ENCODE measurements around the gene GALNT16. TPM values are rescaled to one million over a fixed set of nuclear protein-coding genes. Genes with fewer than 3 reads are reported as not detected.
A peak's percentile ranks its signal among the peaks of the same experiment; 100 is the strongest.

Gene GALNT16
- total RNA-seq, 1 donor from 2014 or later = 12.4 TPM

GRCh38 chr14:69398053-69398817, 138.3 kb downstream of the GALNT16 start, which contains the start of the genes ERH and SLC39A9:
Gene ERH, minus strand, starts transcription at chr14:69398299. Its CDS starts 66 bp downstream, at chr14:69398233.
Gene SLC39A9, plus strand, starts transcription at chr14:69398692. Its CDS starts 678 bp downstream, at chr14:69399370.
- peak within 1 kb of the TSS; percentile 99 for H3K4me3 Mint-ChIP-seq
- TF ChIP-seq CTCF (conservative IDR thresholded peaks at IDR 0.05) = no peak
- no peaks in the 10 kb centered on the region for H3K9me3 Mint-ChIP-seq
- H3K27ac Mint-ChIP-seq = peak within 1 kb of the TSS; percentile 100
- DNase-seq (ENCODE audit: extremely low spot score, unreplicated experiment) = peak; percentile 92
- peaks cover 18% of the 10 kb centered on the region for H3K36me3 Mint-ChIP-seq
- H3K4me1 Mint-ChIP-seq (ENCODE audit: unreplicated experiment) = peaks cover 39% of the 10 kb centered on the region
- no peaks in the 10 kb centered on the region for H3K27me3 Mint-ChIP-seq

- H3K4me1 Mint-ChIP-seq (ENCODE audit: unreplicated experiment) = peaks cover 39% of the 10 kb centered on the region
- H3K4me3 Mint-ChIP-seq = peak overlapping the region; percentile 99
- no peak for TF ChIP-seq CTCF (conservative IDR thresholded peaks at IDR 0.05)
- H3K36me3 Mint-ChIP-seq = peaks cover 16% of the 10 kb centered on the region
- H3K27me3 Mint-ChIP-seq = no peaks in the 10 kb centered on the region
- H3K9me3 Mint-ChIP-seq = no peaks in the 10 kb centered on the region
- no peak for DNase-seq (ENCODE audit: extremely low spot score, unreplicated experiment)
- peak overlapping the region; percentile 100 for H3K27ac Mint-ChIP-seq
These were observed 138.9 kb downstream of the GALNT16 start for GRCh38 chr14:69398818-69399210.

GRCh38 chr14:69399750-69400149, 139.8 kb downstream of the GALNT16 start:
- Mint-ChIP-seq H3K9me3 (no peaks in the 10 kb centered on the region), H3K4me1 (ENCODE audit: unreplicated experiment) (peaks cover 39% of the 10 kb centered on the region), H3K27me3 (no peaks in the 10 kb centered on the region), H3K4me3 (peak overlapping the region; percentile 99), H3K36me3 (peaks cover 17% of the 10 kb centered on the region), H3K27ac (peak overlapping the region; percentile 100)
- DNase-seq (ENCODE audit: extremely low spot score, unreplicated experiment) = no peak
- TF ChIP-seq CTCF (conservative IDR thresholded peaks at IDR 0.05) = no peak

- no peak for TF ChIP-seq CTCF (conservative IDR thresholded peaks at IDR 0.05)
These were observed 140.2 kb downstream of the GALNT16 start for GRCh38 chr14:69400154-69400553.

GRCh38 chr14:69401841-69402240, 141.9 kb downstream of the GALNT16 start:
- Mint-ChIP-seq H3K36me3 (peaks cover 10% of the 10 kb centered on the region), H3K27ac (no peak overlapping the region), H3K27me3 (no peaks in the 10 kb centered on the region), H3K9me3 (no peaks in the 10 kb centered on the region), H3K4me3 (peak overlapping the region; percentile 99), H3K4me1 (ENCODE audit: unreplicated experiment) (peaks cover 26% of the 10 kb centered on the region)
- TF ChIP-seq CTCF (conservative IDR thresholded peaks at IDR 0.05) = no peak
- no peak for DNase-seq (ENCODE audit: extremely low spot score, unreplicated experiment)

More at GRCh38 chr14:69400154-69400553, 140.2 kb downstream of the GALNT16 start:
- Mint-ChIP-seq H3K9me3 (no peaks in the 10 kb centered on the region), H3K4me1 (ENCODE audit: unreplicated experiment) (peaks cover 39% of the 10 kb centered on the region), H3K4me3 (peak overlapping the region; percentile 99), H3K36me3 (peaks cover 17% of the 10 kb centered on the region), H3K27ac (peak overlapping the region; percentile 27), H3K27me3 (no peaks in the 10 kb centered on the region)
- no peak for DNase-seq (ENCODE audit: extremely low spot score, unreplicated experiment)
